Right cardiac atrium (tissue), 5 donors: ENCODE results near the gene DPAGT1. TPM values are rescaled to one million over a fixed set of nuclear protein-coding genes. Genes with fewer than 3 reads are reported as not detected.

ENCODE experiments used
- ATAC-seq, 2 donors: fragments of 200-7000 bp; cut with Tn5 transposase; one replicate each; pipeline versions ENCODE4 v1.8.0 to v1.9.1; 2020; ENCODE audit warnings: moderate library complexity in 2 of 2, mild to moderate bottlenecking in 1 of 2
- DNase-seq, 3 donors: peaks; one replicate each; pipeline ENCODE4 v3.0.0-alpha.2; 2020
- H3K27ac ChIP-seq: one replicate; pipeline ENCODE4 v1.5.1; 2013; ENCODE audit warnings: mild to moderate bottlenecking, low read length, control low read depth, moderate library complexity
- H3K27me3 ChIP-seq: one replicate; pipeline ENCODE4 v1.6.1; 2013; ENCODE audit not compliant: control insufficient read depth, insufficient read depth
- H3K4me1 ChIP-seq: one replicate; pipeline ENCODE4 v1.6.1; 2013; ENCODE audit warnings: low read length; ENCODE audit not compliant: control insufficient read depth, insufficient read depth
- H3K4me3 ChIP-seq: one replicate; pipeline ENCODE4 v1.5.1; 2013; ENCODE audit warnings: low read length, control low read depth
- H3K9me3 ChIP-seq: one replicate; pipeline ENCODE4 v1.6.1; 2013; ENCODE audit warnings: low read length; ENCODE audit not compliant: control insufficient read depth
- WGBS: extraction: QIAGEN DNeasy Blood & Tissue Kit; methylation state at CpG from one replicate; pipeline ENCODE4 v1.1.7; 2013; 5-methylcytosine and 5-hydroxymethylcytosine counted together
- intact Hi-C, 4 donors: fragments of 100-400 bp; cut with DNase I; formaldehyde crosslinking; loops; one replicate each; pipeline versions ENCODE4 v1.11.0 to v1.14.0; 2022 to 2023
- polyA plus RNA-seq: library from polyadenylated mRNA; stranded (reverse); fragments of 200-250 nt; gene quantifications from one replicate; pipeline ENCODE4 v1.2.3, GENCODE V29; 2013
- total RNA-seq, 4 donors: library from RNA; stranded (reverse); fragmentation: NEBNext Ultra II Directional; extraction: Animal tissue kit (Norgen Biotek cat#: 25700); gene quantifications; one replicate each; pipeline ENCODE4 v1.2.1, GENCODE V29; 2021
- donor health status: healthy with polysubstance abuse.
- donor health status: DM: no; HTN: yes; CAD: no.
- donor health status: DM: no; HTN: no; CAD: no.
- donor health status: DM: no; HTN: yes; CAD: no; lungs with severe emphysema.
- donor health status: DM: yes; HTN: yes; CAD: no.

The DPAGT1 gene
- total and polyA plus RNA-seq, 5 donors: 14.4 to 24.7 (median 23.7) TPM

DNA sequence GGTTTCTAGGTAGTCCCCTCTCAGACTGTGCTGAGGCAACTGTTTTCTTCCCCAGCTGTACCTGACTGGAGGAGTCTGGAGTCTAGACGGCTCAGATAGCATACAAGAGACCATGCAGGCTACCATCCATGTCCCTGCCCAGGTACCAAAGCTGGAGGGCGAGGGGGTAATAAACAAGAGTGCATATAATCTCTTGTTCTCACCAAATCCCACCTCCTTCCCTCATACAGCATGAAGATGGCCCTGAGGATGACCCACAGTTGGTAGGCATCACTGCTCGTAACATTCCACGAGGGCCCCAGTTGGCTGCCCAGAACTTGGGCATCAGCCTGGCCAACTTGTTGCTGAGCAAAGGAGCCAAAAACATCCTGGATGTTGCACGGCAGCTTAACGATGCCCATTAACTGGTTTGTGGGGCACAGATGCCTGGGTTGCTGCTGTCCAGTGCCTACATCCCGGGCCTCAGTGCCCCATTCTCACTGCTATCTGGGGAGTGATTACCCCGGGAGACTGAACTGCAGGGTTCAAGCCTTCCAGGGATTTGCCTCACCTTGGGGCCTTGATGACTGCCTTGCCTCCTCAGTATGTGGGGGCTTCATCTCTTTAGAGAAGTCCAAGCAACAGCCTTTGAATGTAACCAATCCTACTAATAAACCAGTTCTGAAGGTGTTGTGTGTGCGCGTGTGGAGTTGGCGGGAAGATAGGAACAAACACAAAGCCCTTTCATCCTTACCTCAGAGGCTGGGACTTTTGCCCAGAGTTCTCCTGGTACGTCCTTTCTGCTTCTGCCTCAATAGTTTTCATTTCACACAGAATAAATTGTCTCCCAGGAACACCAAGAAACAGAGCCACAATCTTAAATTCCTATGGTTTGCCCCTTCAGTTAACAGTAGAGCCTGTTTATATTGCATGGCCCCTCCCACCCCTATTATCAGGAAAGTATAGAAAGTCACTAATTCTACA lies 8.5 kb downstream of the DPAGT1 start:
- 56% methylated on average over 12 of the region's 12 CpGs for WGBS
- intact Hi-C loops: no loop called here

DNA sequence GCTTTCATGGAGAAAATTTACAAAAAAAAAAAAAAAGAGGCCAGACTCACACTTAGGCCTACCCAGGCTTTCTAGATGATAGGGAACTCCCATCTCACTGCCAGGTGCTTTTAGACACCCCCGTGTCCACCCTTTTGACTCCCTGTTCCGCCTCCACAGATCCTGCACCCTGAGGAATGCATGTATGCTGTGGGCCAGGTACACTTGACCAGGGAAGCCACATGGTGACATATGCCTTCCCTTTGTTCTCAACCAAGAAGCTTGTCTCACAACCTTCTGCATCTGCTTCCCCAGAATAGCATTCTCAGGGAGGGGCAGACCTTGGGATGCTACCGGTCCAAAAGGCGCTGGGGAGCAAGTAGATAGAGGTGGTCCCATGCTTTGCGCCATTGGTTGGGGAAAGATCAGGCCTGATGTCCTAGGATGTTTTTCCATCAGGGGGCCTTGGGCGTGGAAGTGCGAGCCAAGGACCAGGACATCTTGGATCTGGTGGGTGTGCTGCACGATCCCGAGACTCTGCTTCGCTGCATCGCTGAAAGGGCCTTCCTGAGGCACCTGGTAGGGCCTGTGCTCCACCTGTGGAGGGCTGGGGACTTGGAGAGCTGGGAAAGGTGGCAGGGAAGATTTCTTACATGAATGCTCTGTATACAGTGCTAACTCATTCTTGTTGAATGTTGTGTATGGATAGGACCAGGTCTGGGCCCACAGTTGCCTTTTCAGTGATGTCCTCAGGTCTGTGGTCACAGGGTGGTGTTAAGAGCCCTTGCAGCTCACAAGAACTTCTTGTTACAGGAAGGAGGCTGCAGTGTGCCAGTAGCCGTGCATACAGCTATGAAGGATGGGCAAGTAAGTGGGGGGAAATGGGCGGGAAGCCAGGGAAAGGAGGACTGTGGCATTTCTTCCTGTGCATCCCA lies 9.4 kb downstream of the DPAGT1 start:
- 83% methylated on average over 13 of the region's 13 CpGs for whole genome bisulfite sequencing
- Histone ChIP-seq H3K27me3 (no peaks in the 10 kb centered on the region), H3K4me1 (peaks cover 9% of the 10 kb centered on the region), H3K27ac (no peak overlapping the region), H3K4me3 (no peak overlapping the region), H3K9me3 (no peaks in the 10 kb centered on the region)
- intact Hi-C loops: no loop called here
- ATAC-seq (no peak), DNase-seq (peak in 2 of 3 donors; percentile 45 to 55)

More for the DNA sequence above, 8.5 kb downstream of the DPAGT1 start:
- ATAC-seq (no peak), DNase-seq (peak in 2 of 3 donors; percentile 5 to 27)
- Histone ChIP-seq H3K4me3 (no peak overlapping the region), H3K4me1 (peaks cover 9% of the 10 kb centered on the region), H3K27me3 (no peaks in the 10 kb centered on the region), H3K27ac (no peak overlapping the region), H3K9me3 (no peaks in the 10 kb centered on the region)

DNA sequence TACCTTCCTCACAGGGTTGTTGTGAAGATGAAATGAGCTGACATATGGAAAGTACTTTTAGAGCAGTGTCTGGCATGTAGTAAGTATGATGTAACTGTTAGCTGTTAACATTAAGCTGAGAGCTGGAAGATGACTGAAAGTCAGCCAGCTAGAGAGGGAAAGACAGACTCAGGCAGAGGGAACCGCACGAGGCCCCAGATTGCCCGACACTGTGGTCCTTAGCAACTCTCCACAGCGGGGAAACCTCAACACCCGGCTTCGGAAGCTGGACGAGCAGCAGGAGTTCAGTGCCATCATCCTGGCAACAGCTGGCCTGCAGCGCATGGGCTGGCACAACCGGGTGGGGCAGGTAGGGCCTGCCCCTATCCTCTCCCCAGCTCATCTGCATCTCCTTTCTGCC lies 10.5 kb downstream of the DPAGT1 start:
- intact Hi-C loops: no loop called here
- H3K4me3 ChIP-seq: no peak overlapping the region
- no peak for ATAC-seq
- peak in 2 of 3 donors; percentile 19 to 48 for DNase-seq
- no peak overlapping the region for H3K27ac ChIP-seq
- H3K4me1 ChIP-seq: peaks cover 9% of the 10 kb centered on the region
- H3K27me3 ChIP-seq: no peaks in the 10 kb centered on the region
- no peaks in the 10 kb centered on the region for H3K9me3 ChIP-seq
- WGBS: 68% methylated on average over 9 of the region's 9 CpGs

DNA sequence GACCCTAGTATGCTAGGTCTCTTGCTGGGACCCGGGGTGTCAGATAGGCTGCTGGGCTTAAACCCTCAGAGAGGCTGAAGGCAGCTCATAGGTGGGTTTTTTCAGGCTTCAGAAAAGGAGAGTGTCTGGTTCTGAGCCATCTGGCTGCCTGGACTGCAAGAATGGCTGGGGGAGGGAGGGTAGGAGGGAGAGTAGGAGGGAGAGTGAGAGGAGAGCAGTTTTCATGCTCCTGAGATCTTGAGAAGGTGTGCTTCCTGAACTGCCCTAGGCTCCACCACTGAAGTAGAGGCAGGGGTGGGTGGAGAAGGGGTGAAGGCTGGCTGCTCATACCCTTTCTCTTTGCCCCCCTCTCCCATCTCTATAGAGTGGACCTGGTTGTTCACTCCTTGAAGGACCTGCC lies 12.3 kb downstream of the DPAGT1 start:
- no peaks in the 10 kb centered on the region for H3K27me3 ChIP-seq
- peak in 1 of 3 donors; percentile 1 for DNase-seq
- H3K4me3 ChIP-seq: no peak overlapping the region
- WGBS: 96% methylated on average over 1 of the region's 1 CpG
- no peak for ATAC-seq
- intact Hi-C loops: no loop called here
- no peak overlapping the region for H3K27ac ChIP-seq
- peaks cover 12% of the 10 kb centered on the region for H3K4me1 ChIP-seq
- no peaks in the 10 kb centered on the region for H3K9me3 ChIP-seq

DNA sequence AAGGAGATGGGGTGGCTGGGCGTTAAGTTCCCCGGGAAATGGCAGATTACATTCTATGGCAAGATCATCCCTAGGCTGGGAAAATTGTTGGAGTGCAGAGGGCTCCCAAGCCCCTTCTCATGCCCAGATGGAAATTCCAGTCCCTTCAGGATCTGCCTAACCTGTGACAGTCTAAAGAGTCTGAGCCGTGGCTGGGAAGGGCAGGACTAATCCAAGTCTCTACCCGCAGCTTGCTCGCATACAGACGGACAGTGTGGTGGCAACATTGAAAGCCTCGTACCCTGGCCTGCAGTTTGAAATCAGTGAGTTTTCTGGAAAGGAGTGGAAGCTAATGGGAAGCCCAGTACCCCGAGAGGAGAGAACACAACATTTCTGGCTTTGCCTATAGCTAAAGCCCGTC lies 13.2 kb downstream of the DPAGT1 start:
- Histone ChIP-seq H3K27ac (no peak overlapping the region), H3K4me3 (no peak overlapping the region), H3K4me1 (peaks cover 12% of the 10 kb centered on the region), H3K9me3 (no peaks in the 10 kb centered on the region), H3K27me3 (no peaks in the 10 kb centered on the region)
- ATAC-seq (no peak), DNase-seq (peak in 1 of 3 donors; percentile 18)
- intact Hi-C loops: no loop called here
- WGBS: 95% methylated on average over 9 of the region's 9 CpGs

DNA sequence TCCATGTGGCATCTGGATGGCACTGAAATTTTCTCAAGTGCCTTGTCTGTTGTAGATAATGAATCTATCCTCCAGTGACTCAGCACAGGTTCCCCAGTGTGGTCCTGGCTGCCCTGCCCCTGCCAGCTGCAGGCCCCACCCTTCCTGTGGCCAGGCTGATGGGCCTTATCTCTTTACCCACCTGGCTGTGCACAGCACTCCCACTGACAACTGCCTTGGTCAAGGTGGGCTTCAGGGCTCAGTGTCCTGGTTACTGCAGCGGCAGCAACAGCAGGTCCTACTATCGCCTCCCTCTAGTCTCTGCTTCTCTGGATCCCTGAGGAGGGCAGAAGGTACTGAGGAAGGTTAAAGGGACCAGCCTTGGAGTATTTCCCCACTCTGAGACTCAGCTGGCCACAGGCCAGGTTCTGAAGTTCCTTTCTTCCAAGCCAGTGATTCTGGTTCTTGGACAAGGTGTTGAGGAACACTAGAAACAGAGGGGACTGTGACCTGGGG lies 13.9 kb downstream of the DPAGT1 start:
- Histone ChIP-seq H3K4me1 (peaks cover 7% of the 10 kb centered on the region), H3K4me3 (no peak overlapping the region), H3K27me3 (no peaks in the 10 kb centered on the region), H3K9me3 (no peaks in the 10 kb centered on the region), H3K27ac (no peak overlapping the region)
- ATAC-seq (no peak), DNase-seq (peak in 1 of 3 donors; percentile 22)
- intact Hi-C loops: no loop called here
- WGBS: 94% methylated on average over 2 of the region's 2 CpGs

DNA sequence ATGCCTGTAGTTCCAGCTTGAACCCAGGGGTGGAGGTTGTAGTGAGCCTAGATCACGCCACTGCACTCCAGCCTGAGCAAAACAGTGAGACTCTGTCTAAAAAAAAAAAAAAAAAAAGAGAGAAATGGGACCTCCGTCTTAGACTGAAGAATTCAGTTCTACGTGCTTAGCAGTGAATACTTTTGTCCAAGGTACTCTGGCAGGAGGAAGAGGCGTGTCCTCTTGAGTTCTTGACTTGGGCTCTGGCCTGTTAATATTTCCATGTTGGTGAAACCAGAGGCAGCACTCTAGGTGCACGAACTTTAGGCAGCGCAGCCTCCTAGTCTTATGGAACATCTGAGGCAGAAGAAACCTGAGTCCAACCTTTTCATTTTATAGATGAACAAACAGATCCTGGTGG lies 14.5 kb downstream of the DPAGT1 start:
- WGBS: 88% methylated on average over 6 of the region's 6 CpGs
- Histone ChIP-seq H3K27me3 (no peaks in the 10 kb centered on the region), H3K4me1 (peaks cover 3% of the 10 kb centered on the region), H3K4me3 (no peak overlapping the region), H3K9me3 (no peaks in the 10 kb centered on the region), H3K27ac (no peak overlapping the region)
- intact Hi-C loops: no loop called here
- ATAC-seq (no peak), DNase-seq (no peak)

DNA sequence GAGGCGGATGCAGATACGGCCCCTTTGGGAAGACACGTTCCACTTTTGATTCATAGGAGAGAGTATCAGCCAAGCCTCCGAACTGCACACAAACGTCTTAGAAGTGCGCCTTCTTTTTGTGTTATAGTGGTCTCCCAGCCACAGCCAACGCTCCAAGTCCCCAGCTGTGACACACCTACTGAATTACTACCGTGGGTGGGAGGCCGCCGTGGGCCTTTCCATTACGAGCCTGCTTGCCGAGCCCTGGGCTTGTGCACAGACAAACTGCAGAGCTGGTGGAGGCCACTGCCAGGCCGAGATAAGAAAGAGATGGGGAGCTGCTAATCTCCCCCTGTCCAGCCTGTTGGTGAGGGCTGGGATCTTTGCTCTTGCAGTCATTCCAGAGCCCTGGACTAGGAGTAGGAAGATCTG lies 16.2 kb downstream of the DPAGT1 start:
- 1% methylated on average over 13 of the region's 13 CpGs for WGBS
- Histone ChIP-seq H3K4me3 (peak overlapping the region; percentile 52), H3K9me3 (no peaks in the 10 kb centered on the region), H3K27ac (peak overlapping the region; percentile 71), H3K27me3 (no peaks in the 10 kb centered on the region), H3K4me1 (peaks cover 3% of the 10 kb centered on the region)
- DNase-seq: peak in 1 of 3 donors; percentile 65
- intact Hi-C loops: no loop called here
- no peak for ATAC-seq

DNA sequence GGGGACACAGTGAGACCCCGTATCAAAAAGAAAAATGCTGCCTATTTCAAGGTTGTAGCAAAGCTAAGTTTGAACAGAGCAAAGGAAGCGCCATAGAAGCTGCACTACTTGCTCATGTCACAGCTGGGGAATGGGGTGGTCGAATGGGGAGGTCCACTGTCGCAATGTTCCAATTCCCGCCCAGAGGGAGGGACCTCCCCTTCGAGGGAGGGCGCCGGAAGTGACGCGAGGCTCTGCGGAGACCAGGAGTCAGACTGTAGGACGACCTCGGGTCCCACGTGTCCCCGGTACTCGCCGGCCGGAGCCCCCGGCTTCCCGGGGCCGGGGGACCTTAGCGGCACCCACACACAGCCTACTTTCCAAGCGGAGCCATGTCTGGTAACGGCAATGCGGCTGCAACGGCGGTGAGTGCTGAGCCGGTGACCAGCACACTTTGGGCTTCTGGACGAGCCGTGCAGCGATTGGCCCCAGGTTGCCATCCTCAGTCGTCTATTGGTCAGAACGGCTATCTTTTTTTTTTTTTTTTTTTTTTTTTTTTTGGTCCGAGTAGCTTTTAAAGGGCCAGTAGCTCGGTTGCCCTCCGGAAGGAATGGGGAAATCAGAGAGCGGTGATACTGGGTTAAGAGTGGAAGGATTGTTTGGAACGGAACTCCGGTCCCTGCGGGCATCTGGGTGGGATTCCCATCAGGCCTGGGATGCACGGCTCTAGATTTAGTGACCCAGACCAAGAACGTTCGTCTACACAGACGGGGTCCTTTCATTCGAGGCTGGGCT lies 16.8 kb downstream of the DPAGT1 start, which contains the start of gene HMBS:
HMBS (plus strand) TSS at position 219 of the 774 bp plus-strand sequence; CDS start at position 372, 153 bp downstream.
- Histone ChIP-seq H3K27ac (peak within 1 kb of the TSS; percentile 75), H3K27me3 (no peaks in the 10 kb centered on the region), H3K4me1 (peaks cover 3% of the 10 kb centered on the region), H3K4me3 (peak within 1 kb of the TSS; percentile 52), H3K9me3 (no peaks in the 10 kb centered on the region)
- ATAC-seq (peak; percentile 98), DNase-seq (peak; percentile 95 to 98 (median 97))
- intact Hi-C loops: no loop called here
- WGBS: under 1% methylated on average over 45 of the region's 45 CpGs

DNA sequence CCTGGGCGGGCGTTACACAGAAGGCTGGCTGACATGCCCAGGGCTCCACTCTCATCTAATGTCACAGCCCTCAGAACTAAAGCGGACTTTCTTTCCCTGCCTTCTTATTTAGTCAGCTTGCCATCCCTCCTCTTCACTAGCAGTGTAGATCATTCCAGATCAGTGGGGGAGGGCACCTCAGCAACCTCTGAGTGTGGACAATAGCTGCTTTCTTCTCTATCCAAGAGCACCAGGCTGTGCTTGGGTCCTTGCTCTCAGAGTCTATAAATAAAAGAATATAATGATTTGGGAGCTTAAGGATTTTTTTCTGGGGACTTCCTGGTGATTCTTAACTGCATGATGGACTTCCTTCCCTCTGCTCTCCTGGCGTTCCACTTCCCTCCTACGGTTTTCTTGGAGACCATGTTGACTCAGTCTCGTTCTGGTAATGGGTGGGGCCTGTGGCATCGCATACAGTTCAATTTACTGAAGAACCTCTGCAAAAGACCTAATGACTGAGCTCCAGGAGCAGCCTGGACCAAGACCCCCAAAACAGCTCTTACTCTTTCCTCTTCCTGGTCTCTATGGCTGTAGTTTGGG lies 19.9 kb downstream of the DPAGT1 start:
- DNase-seq (peak in 1 of 3 donors; percentile 11), ATAC-seq (no peak)
- WGBS: 60% methylated on average over 7 of the region's 7 CpGs
- intact Hi-C loops: no loop called here
- H3K27ac ChIP-seq: no peak overlapping the region
- no peaks in the 10 kb centered on the region for H3K27me3 ChIP-seq
- no peak overlapping the region for H3K4me3 ChIP-seq
- no peaks in the 10 kb centered on the region for H3K9me3 ChIP-seq
- H3K4me1 ChIP-seq: peaks cover 3% of the 10 kb centered on the region
